ENCODE measurements around the gene ABCC8.

Gene ABCC8

DNA sequence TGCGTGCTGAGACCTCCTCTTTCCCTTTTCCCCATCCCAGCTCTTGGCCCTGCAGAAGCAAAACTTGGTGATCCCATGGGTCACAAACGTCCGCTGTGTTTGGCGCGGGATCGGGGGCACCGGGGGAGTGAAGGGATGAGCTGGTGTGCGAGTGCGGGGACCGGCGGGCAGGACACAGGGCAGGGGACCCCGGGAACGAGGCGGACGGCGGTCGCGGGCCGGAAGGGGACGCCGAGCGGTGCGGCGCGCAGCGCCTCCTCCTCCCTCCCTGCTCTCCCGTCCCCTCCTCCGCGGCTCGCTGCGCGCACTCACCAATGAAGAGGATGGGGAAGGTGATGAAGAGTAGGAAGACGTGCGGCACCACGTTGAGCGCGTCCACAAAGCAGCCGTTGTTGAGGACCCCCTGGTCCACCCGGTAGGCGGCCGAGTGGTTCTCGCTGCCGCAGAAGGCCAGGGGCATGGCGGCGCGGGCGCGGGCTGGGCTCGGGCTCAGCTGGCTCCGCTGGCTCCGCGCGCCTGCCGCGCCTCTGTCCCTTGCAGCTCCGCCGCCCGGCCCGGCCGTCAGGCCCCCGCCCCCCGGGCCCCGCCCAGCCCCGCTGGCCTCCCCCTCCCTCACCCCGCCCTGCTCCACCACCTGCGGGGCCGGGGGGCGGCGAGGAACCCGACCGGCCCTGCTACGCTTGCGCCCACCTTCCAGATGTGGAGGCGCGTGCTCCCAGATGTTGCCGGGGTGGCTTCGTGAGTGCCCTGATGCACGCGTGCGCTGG lies at the start of gene ABCC8:
TSS of gene ABCC8 (minus strand) at position 529 of the 767 bp plus-strand sequence. CDS start at position 460, 69 bp downstream.
- DNase-seq, result peak; percentile 34

DNA sequence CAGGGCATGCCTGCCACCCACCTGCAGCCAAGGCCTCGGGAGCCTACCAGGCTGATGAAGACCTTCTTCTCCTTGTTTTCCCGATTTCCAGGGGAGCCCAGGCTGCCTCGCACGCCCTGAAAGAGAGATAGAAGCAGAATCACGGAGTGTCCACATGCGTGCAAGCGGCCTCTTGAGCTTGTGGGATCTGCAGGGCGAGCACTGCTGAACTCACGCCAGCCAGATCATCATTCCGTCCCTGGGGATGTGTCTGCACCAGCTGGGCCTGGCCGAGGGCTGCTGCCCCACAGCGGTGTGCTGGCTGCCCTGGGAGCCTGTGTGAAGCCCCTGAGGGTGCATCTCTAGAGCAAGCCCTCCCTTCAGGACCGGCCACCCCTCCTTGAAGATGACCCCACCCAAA lies 49.7 kb upstream of the ABCC8 start:
- no peak for DNase-seq

DNA sequence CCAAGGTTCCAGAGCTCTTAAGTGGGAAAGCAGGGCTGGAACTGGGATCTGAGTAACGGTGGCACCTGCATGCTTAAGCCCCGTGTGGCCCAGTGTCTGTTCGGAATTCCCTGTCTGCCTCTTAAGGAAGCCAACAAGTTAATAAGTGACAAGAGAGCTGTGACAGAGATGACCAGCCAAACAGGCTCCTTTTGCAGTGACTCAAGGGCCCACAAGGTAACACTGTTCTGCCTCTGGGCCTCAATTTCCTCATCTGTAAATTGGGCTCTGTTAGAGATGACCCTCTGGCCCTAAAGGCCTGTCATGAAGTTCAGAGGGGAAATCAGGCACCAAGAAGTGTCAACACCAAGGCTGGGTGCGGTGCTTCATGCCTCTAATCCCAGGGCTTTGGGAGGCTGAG lies 48.9 kb upstream of the ABCC8 start:
- DNase-seq, result no peak

DNA sequence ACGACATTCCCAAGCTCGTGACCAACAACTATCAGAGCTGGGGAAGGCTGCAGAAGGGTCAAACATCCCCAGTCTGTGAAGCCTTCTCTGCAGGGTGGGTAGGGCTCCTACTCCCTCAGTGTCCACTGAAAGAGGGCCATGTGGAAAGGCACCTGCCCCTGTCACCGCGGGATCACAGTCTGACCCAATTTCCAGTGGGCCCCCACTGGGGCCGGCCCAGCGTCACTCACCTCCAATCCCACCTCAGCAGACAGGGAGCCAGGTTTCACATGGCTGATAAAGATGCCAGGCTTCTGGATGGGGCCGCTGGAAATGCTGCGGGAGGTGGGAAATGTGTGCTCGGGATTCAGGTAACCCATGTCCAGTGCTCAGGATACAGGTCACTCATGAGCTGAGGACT lies 47.6 kb upstream of the ABCC8 start:
- no peak for DNase-seq

DNA sequence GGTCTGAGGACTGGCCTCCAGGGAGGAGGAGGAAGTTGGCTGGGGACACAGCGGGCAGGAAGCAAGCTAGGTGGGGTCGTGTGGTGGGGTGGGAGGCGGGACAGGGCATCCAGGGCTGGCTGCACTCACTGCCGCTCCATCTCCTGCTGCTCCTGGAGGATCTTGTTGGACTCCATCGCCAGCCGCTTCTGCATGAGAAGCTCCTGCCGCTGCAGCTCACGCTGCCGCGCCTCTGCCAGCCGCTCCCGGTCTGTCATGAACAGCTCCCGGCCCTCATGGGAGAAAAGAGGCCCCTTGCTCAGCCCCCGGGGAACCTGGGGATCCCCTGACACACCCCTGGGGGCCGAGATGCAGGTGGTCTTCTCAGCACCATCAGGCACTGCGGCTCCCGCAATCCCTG lies 46.0 kb upstream of the ABCC8 start:
- no peak for DNase-seq

DNA sequence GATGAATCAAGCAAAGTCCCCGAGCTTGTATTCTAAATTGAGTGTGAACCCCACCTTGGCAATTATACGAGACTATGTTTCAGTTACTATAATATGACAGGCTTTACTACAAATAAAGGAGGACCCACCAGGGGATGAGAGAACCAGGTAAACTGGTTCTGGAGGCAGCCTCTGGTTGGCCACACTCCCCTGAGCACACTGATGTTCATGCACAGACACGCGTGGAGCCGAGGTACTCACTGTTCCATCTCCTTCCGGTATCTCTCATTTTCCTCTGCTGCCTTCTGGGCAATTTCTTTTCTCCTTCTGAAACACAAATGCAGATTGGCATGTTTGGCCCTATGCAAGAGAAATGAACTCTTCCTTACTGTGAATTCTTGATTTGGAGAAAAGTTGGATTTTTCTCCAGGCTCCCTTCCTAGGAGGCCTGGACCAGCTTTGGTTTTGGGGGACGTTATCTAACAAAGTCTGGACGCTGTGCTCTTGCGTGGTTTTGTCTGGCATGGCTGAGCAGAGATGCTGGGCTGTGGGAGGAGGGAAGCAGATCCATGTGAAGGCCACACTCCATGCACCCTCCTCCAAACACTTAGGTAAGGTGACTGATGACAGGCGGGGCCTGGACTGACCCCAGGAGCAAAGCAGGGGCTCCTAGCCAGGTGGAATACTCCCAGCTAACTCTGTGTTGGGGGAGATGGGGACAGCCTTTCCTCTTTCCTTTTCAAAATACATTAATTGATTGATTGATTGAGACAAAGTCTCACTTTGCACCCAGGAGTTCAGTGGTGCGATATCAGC lies 44.7 kb upstream of the ABCC8 start:
- DNase-seq, result no peak

DNA sequence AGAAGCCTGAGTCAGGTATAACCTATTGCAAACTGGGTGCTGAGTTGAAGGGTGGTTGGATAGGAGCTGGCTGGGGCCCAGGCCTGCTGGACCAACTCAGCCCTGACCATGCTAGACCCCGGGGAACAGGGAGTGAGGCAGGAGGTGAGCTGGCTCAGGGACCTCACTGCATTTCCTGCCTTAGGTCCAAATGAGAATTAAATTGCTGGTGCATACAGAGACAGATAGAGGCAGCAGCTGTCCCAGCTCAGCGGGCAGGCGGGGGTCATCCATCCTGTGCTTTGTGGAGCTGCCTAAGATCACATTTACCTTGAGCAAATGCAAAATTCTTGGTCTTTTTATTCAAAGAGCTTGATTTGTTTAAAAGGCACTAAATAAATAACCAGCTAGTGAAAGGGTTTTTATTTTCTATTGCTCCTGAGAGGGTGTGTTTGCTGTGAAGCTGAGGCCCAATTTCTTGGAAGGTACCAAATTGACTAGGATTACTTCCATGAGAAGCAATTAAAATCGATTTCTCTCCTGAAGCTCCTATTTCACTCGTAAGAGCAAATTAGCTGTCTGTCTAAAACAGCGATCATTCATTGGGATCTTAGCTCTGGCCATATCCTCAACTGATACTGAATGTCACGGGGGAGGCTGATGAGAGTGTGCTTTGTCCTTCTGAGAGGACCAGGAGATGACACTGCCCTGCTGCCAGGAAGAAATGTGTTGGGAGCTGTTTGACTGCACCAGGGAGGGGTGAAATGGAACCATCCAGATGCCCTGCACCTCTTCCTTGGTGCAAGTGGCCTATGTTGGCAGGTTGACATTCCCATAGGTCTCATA lies 42.6 kb upstream of the ABCC8 start:
- DNase-seq, result peak; percentile 94

DNA sequence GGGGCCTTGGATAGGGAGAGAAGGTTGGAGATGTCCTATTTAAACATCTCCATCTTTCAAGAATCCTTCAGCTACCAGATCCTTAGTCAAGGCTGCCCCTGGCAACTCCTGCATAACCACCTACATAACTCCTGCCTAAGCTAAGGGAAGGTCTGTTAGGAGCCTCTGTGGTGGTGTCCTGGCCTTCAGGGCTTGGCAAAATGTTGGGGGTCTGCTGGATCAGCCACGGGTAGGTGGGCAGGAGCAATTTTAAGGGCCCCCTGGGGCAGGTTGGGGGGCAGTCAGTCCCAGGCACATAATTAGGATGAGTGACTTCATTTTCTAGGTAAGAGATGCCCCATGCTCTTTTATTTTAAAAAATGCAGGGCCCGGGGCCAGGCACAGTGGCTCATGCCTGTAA lies 41.7 kb upstream of the ABCC8 start:
- no peak for DNase-seq

DNA sequence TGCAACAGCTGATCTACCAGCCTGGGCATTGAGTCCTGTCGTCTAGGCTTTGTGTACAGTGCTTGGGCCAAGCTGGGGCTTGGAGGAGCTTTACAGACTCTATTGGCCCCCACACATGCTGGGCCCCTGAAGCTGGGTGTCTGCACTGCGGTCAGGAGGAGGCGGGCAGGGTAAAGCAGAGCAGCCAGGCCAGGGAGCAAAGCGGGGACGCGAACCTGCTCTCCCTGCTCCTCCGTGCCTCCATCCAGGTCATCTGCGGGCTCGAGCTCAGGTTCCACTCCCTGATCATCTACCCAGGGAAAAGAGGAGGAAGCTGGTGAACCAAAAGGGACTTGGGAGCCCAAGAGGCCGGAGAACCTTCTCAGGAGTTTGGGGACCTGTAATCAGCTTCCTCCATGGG lies 40.5 kb upstream of the ABCC8 start:
- no peak for DNase-seq

DNA sequence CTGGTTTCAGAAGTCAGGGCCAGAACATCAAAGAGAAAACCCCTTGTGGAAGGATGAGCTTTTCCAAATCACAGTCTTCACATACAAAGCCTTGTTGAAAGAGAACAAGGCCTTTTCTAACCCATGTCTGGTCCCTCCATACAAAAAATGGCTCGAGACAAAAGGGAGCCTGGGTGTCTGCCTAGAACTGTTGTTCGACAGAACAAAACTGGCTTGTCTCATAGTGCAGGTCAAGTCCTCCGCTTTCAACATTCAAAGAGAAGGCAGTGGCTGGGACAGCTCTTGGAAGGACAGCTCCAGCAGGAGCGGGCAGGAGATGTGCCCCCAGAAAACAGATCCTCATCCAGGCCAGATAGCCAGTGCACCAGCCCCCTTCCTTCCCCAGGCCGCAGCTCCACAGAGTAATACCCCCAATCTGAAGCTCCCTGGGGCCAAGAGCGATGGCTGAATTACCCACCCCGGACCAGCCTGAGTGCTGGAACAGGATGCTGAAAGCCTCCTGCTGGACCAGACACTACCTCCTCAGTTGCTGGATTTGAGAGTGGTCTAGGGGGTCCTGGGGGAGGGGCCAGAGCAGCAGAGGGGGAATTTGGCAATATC lies 40.0 kb upstream of the ABCC8 start:
- DNase-seq, result no peak

DNA sequence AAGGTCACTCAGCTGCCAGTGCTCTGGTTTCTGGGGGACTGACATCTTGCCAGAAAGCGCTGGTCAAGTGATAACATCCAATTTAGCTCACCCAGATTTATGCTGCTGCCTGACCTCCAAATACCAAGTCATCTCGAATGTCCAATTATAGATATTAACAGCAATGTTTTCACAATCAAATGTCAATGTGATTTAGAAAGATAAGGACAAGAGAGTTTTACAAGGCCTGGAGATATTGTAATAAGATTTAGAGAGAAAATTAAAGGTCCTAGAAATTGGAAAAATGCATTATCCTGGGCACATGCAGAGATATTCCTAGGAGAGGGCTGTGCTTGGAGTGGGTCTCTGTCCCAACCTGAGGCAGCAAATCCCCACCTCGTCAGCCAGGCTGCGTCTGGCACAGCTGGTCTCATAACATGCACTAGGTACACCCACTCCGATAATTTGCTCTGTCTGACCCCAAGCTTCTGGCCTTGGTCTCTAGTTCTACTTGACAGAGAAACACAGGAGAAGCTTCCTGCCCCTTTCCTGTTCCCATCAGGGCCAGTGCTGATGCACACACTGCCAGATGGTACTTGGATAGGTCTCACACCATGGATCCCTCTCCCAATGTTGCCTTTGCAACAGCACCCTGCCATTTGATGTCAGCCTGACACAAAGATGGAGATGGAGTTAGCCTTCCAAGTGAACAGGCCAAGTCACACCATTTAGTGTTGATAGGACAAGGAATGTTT lies 39.0 kb upstream of the ABCC8 start:
- no peak for DNase-seq

DNA sequence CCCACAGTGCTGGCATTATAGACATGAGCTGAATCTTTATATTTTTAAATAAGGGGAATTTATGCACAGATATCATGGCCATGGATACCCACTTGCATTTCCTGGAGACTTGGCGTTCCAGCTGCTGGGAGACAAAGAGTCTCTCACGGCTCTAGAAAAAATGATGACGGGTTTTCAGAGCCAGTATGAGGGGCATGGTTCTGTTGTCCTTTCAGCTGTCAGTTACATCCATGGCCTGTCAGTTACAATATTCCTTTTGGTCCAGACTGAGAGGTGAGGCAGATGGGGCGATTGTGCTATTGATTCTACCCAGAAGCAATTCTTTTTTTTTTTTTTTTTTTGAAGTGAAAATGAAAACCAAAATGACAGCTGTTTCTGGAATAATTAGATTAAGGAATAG lies 37.8 kb upstream of the ABCC8 start:
- DNase-seq, result no peak

DNA sequence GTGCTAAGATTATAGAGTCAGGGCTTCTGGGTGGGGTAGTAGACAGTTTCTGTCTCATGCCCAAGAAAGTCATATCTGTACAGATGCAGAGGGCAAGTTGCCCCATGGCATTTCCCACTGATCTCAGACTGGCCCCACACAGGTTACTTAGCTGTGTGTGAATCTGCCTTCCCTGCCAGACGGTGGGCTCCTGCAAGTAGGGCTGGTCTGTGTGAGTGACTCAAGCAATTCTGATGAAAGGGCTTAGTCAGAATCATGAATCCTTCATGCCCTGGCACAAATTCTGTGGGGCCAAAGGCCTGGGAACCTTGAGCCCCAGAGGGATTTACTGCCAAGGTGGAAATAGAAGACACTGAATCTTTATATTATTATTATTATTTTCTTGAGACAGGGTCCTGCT lies 37.2 kb upstream of the ABCC8 start:
- DNase-seq, result no peak

DNA sequence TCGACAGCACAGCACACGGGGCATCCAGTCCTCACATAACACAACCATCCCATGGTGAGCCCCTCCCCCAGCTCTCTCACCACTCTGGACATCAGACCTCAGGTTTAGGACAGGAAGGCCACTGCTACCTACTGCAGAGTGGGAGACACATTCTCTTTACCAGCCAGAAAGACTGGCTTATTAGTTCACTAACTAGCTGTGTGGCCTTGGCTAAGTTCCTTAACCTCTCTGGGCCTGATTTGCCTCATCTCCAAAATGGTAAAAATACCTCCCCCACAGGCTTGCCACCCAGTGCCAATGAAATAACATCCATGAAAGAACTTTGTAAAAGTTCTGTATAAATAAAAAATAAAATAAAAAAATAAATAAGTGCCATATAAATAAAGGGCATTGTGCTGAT lies 35.5 kb upstream of the ABCC8 start:
- no peak for DNase-seq

DNA sequence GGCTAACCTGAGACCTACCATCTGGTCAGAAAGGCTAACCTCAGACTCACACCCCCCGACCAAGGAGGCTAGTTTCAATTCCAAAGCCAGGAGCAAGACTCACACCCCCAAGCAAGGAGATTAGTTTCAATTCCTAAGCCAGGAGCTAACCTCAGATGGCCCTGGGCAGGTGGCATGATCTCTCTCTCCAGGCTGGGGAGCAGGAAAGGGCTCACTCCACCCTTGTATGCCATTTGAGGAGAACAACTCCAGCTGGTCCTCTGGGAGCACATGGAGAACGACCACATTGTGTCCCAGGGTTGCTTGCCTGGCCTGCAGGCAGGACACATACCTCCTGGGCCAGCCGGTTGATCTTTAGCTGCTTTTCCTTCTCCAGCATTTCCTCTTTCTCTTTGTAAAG lies 34.9 kb upstream of the ABCC8 start:
- no peak for DNase-seq

DNA sequence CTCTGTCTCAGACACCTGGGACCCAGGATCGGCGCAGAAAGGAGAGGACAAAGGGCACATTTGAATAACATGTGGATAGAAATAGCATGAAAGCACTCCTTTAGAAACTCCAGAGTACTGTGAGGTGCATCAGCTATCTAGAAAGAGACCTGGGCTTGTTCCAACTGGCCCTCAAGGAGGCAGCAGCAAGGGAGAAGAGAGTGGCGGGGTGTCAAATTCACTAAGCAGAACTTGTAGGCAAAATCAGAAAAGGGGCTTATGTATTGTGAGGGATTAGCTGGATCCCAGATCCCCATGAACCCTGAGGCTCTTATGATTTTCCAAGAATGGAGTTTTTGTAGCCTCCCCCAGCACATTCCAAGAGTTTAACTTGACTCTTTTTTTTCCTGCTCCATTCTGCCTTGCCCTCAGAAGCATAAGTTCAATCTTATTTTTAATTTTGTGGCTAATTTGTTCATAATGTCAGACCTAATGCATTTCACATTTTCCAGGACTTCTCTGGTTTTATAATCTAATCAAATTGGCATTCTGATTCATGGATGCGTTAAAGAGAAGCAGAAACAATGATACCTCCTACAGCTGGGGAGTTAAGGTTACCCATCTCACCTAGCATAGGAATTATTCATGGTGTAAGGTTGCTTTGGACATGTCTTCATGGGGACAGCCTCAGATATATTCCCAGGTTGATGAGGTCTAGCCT lies 34.0 kb upstream of the ABCC8 start:
- no peak for DNase-seq

DNA sequence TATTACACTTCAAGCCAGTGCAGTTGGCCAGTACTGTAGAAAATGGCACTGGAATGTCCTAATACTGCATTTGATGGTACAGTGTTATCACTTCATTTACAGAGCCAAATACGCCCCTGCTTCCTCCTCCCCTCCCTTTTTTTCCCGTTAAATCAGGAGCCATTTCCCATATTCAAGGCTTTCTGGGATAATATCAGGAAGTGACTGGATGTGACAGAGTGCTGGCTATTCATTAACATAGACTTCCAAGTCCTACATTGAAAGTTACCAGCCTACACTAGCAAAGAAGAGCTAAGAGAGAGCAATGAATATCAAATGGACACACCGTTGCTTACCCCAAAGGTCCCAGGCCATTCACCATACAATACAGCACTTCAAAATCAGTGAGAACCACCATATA lies 32.1 kb upstream of the ABCC8 start:
- DNase-seq, result no peak

DNA sequence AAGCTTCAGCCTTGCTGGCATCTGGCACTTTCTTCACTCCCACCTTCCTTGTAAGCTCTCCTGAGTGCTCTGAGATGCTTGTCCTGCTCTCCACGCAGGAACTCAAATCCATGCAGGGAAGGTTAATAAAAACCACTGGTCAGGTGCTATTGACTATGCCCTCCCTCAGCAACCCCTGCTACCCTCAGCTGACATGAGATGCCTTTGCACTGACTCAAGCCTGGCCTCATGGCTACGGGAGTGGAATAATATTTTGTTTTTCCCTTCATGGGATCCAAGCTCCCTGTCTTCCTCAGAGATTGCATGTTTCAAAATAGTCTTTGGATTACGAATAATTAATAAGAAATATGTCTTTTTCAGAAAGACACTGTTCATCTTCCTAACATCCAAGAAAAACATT lies 31.7 kb upstream of the ABCC8 start:
- no peak for DNase-seq

DNA sequence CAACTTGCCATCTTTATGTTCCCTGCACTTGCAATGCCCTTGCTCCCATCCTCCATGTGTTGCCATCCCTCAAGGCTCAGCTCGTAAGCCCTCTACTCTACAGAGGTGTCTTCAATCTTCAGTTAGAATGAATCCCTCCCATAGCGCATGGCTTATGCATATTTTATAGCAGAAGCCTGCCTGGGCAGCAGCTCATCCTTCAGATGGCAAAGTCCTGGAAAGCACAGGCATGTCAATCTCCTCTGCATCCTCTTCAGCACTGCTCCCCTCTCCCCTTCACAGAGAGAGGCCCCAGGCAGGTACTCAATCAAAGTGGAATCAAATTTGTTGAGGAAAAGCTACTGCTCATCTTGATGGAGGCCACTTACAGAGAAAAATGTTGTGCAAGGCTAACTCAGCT lies 31.1 kb upstream of the ABCC8 start:
- no peak for DNase-seq

DNA sequence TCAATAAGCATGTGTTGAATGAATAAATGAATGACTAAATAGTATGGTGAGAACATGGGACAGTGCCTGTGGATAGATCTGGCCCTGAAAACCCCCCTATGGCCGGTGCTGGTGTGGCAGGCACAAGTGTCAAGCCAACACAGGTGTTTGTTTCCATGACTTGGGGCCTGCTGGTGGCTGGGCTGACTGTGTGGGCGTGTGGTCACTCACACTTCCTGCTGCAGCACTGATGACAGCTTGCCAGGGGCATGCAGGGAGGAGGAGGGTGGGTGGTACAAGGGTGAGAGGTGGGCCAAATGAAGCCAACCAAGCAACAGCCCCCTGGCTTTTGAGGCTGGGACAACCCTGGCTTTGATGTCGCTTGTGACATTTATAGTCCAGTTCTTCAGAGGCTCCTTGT lies 30.3 kb upstream of the ABCC8 start:
- no peak for DNase-seq

DNA sequence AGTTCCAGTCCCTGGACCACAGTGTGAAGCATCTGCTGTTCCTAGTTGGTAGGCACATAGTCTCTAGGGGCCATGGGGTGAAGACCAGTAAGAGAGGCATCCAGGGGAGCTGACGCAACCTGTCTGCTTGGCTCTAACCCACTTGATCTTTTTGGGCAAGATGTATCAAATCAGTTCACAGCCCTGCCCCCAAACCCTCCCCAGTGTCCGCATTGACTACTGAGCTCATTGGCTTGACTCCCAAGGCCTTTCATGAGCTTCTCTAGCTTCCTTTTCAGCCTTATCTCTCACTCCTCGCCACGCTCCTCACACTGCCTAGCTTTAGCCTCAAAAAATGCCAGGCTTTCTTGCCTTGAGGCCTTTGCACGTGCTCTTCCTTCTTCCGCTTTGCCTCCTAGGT lies 29.7 kb upstream of the ABCC8 start:
- DNase-seq, result no peak

DNA sequence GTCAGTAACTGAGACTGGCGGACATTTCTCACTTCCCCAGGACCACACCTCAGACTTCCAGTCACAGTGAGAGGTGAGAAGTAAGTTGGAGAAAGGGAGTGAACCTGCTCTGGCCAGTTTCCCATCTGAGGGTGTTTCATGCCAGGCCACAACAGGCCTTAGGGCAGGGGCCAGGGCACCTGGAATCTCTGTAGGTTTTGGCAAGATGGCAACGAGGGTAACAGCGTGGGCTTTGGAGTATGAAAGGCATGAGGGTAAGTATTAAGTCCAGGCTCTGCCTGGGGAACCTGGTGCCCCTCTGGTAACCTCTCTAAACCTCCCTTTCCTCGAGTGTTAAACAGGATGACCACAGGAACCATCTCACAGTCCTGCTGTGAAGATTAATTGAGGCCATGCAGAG lies 28.5 kb upstream of the ABCC8 start:
- no peak for DNase-seq

All from NCI-H526 treated with DMSO at 0.1 percent for 48 hours (cell line).